Keratinocyte (primary cell): Measurements from ENCODE around the gene MUC21. TPM values are rescaled to one million over a fixed set of nuclear protein-coding genes. Genes with fewer than 3 reads are reported as not detected.

Source experiments
- DNase-seq: peaks from one replicate; pipeline ENCODE4 v3.0.0-alpha.2; 2011; ENCODE audit warnings: low read depth, missing footprints, low spot score
- FAIRE-seq: peaks from 2 replicates; lab custom pipeline; 2011; peaks lifted over from hg19 to GRCh38; lab: Jason Lieb, UNC
- H2AFZ ChIP-seq: 2 replicates; pipeline ENCODE4 v1.6.0; 2012; ENCODE audit warnings: low read length, control low read depth, inconsistent platforms; ENCODE audit not compliant: control insufficient read depth
- H3K27ac ChIP-seq: 2 replicates; pipeline ENCODE4 v1.5.1; 2011; ENCODE audit warnings: low read length; ENCODE audit not compliant: control insufficient read depth, insufficient read depth
- H3K27me3 ChIP-seq: 3 replicates; pipeline ENCODE4 v1.6.0; 2011; ENCODE audit warnings: low read length; ENCODE audit not compliant: control insufficient read depth, insufficient read depth; ENCODE audit errors: extremely low read depth
- H3K36me3 ChIP-seq, 2 experiments: 2 replicates in 1 of 2; 3 replicates in 1 of 2; pipeline ENCODE4 v1.5.1; 2011; ENCODE audit warnings: low read length in 2 of 2, mild to moderate bottlenecking in 1 of 2; ENCODE audit not compliant: control insufficient read depth in 2 of 2, insufficient read depth in 2 of 2; ENCODE audit errors: extremely low read depth in 1 of 2
- H3K4me1 ChIP-seq: 3 replicates; pipeline ENCODE4 v1.5.1; 2011; ENCODE audit warnings: low read length; ENCODE audit not compliant: control insufficient read depth, insufficient read depth; ENCODE audit errors: extremely low read depth
- H3K4me2 ChIP-seq: 3 replicates; pipeline ENCODE4 v1.6.0; 2011; ENCODE audit warnings: low read depth, low read length; ENCODE audit not compliant: control insufficient read depth, insufficient read depth; ENCODE audit errors: extremely low read depth
- H3K4me3 ChIP-seq, 3 experiments: fragments of 200-600 bp in 1 of 3; sonication (generic) in 1 of 3; 2 replicates in 2 of 3; 3 replicates in 1 of 3; pipeline ENCODE4 v1.5.1; 2011 to 2016; ENCODE audit warnings: low read length in 3 of 3, mild to moderate bottlenecking in 3 of 3, control low read depth in 2 of 3, inconsistent platforms in 1 of 3, low read depth in 1 of 3, mixed read lengths in 1 of 3, mixed run types in 1 of 3, moderate library complexity in 1 of 3; ENCODE audit not compliant: control insufficient read depth in 2 of 3, insufficient read depth in 2 of 3; ENCODE audit errors: extremely low read depth in 1 of 3
- H3K79me2 ChIP-seq: 2 replicates; pipeline ENCODE4 v1.6.0; 2012; ENCODE audit warnings: low read length; ENCODE audit not compliant: control insufficient read depth, insufficient read depth
- H3K9ac ChIP-seq: 3 replicates; pipeline ENCODE4 v1.6.0; 2011; ENCODE audit warnings: low read length; ENCODE audit not compliant: control insufficient read depth, insufficient read depth; ENCODE audit errors: extremely low read depth
- H3K9me1 ChIP-seq: 3 replicates; pipeline ENCODE4 v1.6.0; 2011; ENCODE audit warnings: low read length; ENCODE audit not compliant: control insufficient read depth, insufficient read depth; ENCODE audit errors: extremely low read depth
- H3K9me3 ChIP-seq: 2 replicates; pipeline ENCODE4 v1.5.1; 2012; ENCODE audit warnings: low read depth, low read length; ENCODE audit not compliant: control insufficient read depth
- H4K20me1 ChIP-seq: 3 replicates; pipeline ENCODE4 v1.6.0; 2011; ENCODE audit warnings: low read length; ENCODE audit not compliant: control insufficient read depth, insufficient read depth; ENCODE audit errors: extremely low read depth
- CTCF ChIP-seq, 3 experiments: IDR thresholded peaks in 1 of 3; conservative IDR thresholded peaks in 1 of 3; optimal IDR thresholded peaks in 1 of 3; 2 replicates in 2 of 3; 3 replicates in 1 of 3; pipeline versions ENCODE3 to v1.5.1; 2011; ENCODE audit warnings: low read length in 3 of 3, mild to moderate bottlenecking in 3 of 3, moderate library complexity in 2 of 3, control low read depth in 1 of 3, inconsistent platforms in 1 of 3; ENCODE audit not compliant: insufficient read depth in 2 of 3; ENCODE audit errors: extremely low read depth in 1 of 3
- EZH2 ChIP-seq: IDR thresholded peaks from one replicate; pipeline ENCODE4 v1.6.1; 2012; ENCODE audit warnings: inconsistent platforms, mild to moderate bottlenecking, low read length, moderate library complexity
- dilution Hi-C: fragments of 300-500 bp; cut with MboI; formaldehyde crosslinking; loops from one replicate; pipeline ENCODE4 v1.7.0; 2020; ENCODE audit warnings: low sequenced_read_pairs; ENCODE audit not compliant: extremely low pct_ligation_motif_present
- polyA plus RNA-seq, 5 experiments: library from polyadenylated mRNA; depleted of rRNA in 3 of 5; stranded (reverse) in 3 of 5; stranded (forward) in 1 of 5; unstranded in 1 of 5; fragments of >200 nt; gene quantifications; 1 replicate in 1 of 5; 2 replicates in 3 of 5; 3 replicates in 1 of 5; pipeline versions ENCODE4 v1.2.1 to v1.2.3, GENCODE V29; 2011 to 2012; ENCODE audit warnings: missing spikeins in 2 of 5, low read depth in 1 of 5, low replicate concordance in 1 of 5

MUC21 gene
- polyA plus RNA-seq, 1 donor (not counting 4 experiments of a cell fraction or from before 2014, with no cell fraction given), result not detected

- Histone ChIP-seq H3K27ac (no peak overlapping the region), H3K36me3 (no peaks in the 10 kb centered on the region), H3K79me2 (no peaks in the 10 kb centered on the region), H2AFZ (no peak overlapping the region), H3K9me1 (no peaks in the 10 kb centered on the region), H4K20me1 (no peaks in the 10 kb centered on the region), H3K9ac (no peak overlapping the region), H3K4me2 (no peak overlapping the region), H3K4me3 (no peak overlapping the region), H3K27me3 (no peaks in the 10 kb centered on the region), H3K4me1 (peaks cover 6% of the 10 kb centered on the region), H3K9me3 (no peaks in the 10 kb centered on the region)
- TF ChIP-seq CTCF (optimal IDR thresholded peaks at IDR 0.05 in 1 of 3, IDR thresholded peaks at IDR 0.05 in 1 of 3, conservative IDR thresholded peaks at IDR 0.05 in 1 of 3; ENCODE audit: extremely low read depth in 1 of 3, insufficient read depth in 2 of 3, low read length in 3 of 3) (no peak), EZH2 (no peak)
- DNase-seq, result no peak
- dilution Hi-C loops, result no loop called here
- FAIRE-seq, result no peak
These were observed 17.9 kb downstream of the MUC21 start for GRCh38 chr6:31001281-31001888.

GRCh38 chr6:31002471-31002870 lies 19.0 kb downstream of the MUC21 start:
- no peak overlapping the region for H2AFZ ChIP-seq
- no peak overlapping the region for H3K4me3 ChIP-seq
- no peaks in the 10 kb centered on the region for H3K79me2 ChIP-seq
- H3K9ac ChIP-seq, result no peak overlapping the region
- H3K27me3 ChIP-seq, result no peaks in the 10 kb centered on the region
- no peak for DNase-seq
- no peak overlapping the region for H3K27ac ChIP-seq
- no peaks in the 10 kb centered on the region for H3K9me3 ChIP-seq
- no peaks in the 10 kb centered on the region for H4K20me1 ChIP-seq
- H3K4me2 ChIP-seq, result no peak overlapping the region
- no peaks in the 10 kb centered on the region for H3K36me3 ChIP-seq
- H3K9me1 ChIP-seq, result no peaks in the 10 kb centered on the region
- H3K4me1 ChIP-seq, result peaks cover 7% of the 10 kb centered on the region
- no peak for FAIRE-seq
- dilution Hi-C loops, result no loop called here
- TF ChIP-seq CTCF (optimal IDR thresholded peaks at IDR 0.05 in 1 of 3, IDR thresholded peaks at IDR 0.05 in 1 of 3, conservative IDR thresholded peaks at IDR 0.05 in 1 of 3; ENCODE audit: extremely low read depth in 1 of 3, insufficient read depth in 2 of 3, low read length in 3 of 3) (no peak), EZH2 (no peak)
